ENCODE data around the gene VMO1.

The VMO1 gene

GRCh38 chr17:4812690-4813089, 26.5 kb upstream of the VMO1 start:
- in situ Hi-C loops (cut with HindIII; ENCODE audit: low pct_ligation_motif_present, low sequenced_read_pairs) = no loop called here
- TF ChIP-seq CTCF (IDR thresholded peaks at IDR 0.05; ENCODE audit: low read depth, low read length, missing control alignments) = no peak
- Histone ChIP-seq H3K27ac (no peak overlapping the region), H3K27me3 (replicated peaks) (no peaks in the 10 kb centered on the region), H3K4me3 (ENCODE audit: low read depth, low read length) (no peak overlapping the region), H3K36me3 (replicated peaks) (peaks cover 11% of the 10 kb centered on the region)
- DNase-seq = no peak

GRCh38 chr17:4811471-4811870, 25.3 kb upstream of the VMO1 start:
- Histone ChIP-seq H3K36me3 (replicated peaks) (peaks cover 7% of the 10 kb centered on the region), H3K27me3 (replicated peaks) (no peaks in the 10 kb centered on the region), H3K4me3 (ENCODE audit: low read depth, low read length) (no peak overlapping the region), H3K27ac (no peak overlapping the region)
- no peak for DNase-seq
- no peak for TF ChIP-seq CTCF (IDR thresholded peaks at IDR 0.05; ENCODE audit: low read depth, low read length, missing control alignments)
- in situ Hi-C loops (cut with HindIII; ENCODE audit: low pct_ligation_motif_present, low sequenced_read_pairs) = no loop called here

DNA sequence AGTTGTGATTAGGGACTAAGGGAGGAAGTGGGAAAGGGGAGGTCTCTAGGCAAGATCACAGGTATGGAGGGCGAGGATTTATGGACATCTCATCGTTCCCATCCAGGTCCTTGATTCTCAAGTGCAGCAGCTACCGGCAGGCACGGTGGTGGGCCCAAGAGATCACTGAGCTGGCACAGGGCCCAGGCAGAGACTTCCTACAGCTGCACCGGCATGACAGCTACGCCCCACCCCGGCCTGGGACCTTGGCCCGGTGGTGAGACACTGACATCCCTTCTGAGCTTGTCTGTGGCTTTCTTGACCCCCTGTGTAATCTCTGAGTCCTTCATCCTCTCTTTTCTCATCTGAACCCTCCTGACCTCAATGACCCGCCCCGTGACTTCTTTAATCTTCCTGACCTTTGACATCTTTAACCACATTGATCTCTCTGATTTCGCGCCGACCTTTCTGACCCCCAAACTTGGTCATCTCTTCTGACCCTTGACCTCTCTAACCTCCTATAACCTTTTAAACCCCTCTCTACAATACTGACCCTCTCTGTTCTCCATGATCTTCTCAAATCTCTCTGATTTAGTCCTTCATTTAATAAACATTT, 24.6 kb upstream of the VMO1 start:
- peaks cover 4% of the 10 kb centered on the region for H3K36me3 ChIP-seq (replicated peaks)
- in situ Hi-C loops (cut with HindIII; ENCODE audit: low pct_ligation_motif_present, low sequenced_read_pairs) = no loop called here
- H3K27me3 ChIP-seq (replicated peaks) = no peaks in the 10 kb centered on the region
- no peak overlapping the region for H3K4me3 ChIP-seq (ENCODE audit: low read depth, low read length)
- no peak for TF ChIP-seq CTCF (IDR thresholded peaks at IDR 0.05; ENCODE audit: low read depth, low read length, missing control alignments)
- H3K27ac ChIP-seq = no peak overlapping the region
- DNase-seq = no peak

DNA sequence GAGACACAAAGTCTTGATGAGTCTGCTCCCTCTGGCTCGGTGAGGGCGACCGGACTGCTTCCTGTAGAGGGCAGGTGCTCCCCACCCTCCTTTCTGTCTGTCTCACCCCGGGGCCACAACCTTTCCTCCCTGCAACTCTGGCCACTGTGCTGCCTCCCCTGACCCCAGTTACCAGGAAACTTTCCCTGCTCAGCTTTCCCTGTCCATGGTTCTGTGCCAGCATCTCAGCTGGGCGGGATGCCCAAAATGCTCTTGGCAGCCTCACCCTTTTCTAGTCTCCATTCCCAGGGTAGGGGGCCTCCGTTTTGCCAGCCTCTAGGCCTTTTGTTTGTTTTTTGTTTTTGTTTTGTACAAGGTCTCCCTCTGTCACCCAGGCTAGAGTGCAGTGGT, 22.2 kb upstream of the VMO1 start:
- H3K4me3 ChIP-seq (ENCODE audit: low read depth, low read length) = no peak overlapping the region
- DNase-seq = no peak
- in situ Hi-C loops (cut with HindIII; ENCODE audit: low pct_ligation_motif_present, low sequenced_read_pairs) = no loop called here
- H3K27ac ChIP-seq = no peak overlapping the region
- peaks cover 2% of the 10 kb centered on the region for H3K36me3 ChIP-seq (replicated peaks)
- no peaks in the 10 kb centered on the region for H3K27me3 ChIP-seq (replicated peaks)
- no peak for TF ChIP-seq CTCF (IDR thresholded peaks at IDR 0.05; ENCODE audit: low read depth, low read length, missing control alignments)

DNA sequence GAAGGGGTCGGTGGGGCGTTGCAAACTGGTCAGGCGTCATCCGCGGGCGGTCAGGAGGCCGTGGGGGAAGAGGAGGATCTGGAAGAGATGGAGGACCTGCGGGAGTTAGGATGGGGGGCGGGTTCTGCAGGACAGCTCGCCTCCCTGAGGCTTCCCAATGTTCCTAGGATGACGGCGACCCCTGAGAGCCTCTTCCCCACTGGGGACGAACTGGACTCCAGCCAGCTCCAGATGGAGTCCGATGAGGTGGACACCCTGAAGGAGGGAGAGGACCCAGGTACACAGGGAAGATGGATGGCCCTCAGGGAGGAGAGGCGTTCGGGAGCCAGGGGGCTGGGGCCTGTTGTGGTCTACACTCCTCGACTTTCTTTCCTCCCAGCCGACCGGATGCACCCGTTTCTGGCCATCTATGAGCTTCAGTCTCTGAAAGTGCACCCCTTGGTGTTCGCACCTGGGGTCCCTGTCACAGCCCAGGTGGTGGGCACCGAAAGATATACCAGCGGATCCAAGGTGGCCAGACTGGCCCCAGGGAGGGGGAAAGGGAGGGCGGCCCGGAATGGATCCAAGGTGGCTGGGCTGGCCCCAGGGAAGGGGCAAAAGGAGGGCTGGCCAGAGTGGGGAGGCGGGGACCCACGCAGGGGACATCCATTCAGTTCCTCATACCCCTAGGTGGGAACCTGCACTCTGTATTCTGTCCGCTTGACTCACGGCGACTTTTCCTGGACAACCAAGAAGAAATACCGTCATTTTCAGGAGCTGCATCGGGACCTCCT, 21.6 kb upstream of the VMO1 start:
- no peak overlapping the region for H3K27ac ChIP-seq
- DNase-seq = no peak
- in situ Hi-C loops (cut with HindIII; ENCODE audit: low pct_ligation_motif_present, low sequenced_read_pairs) = no loop called here
- H3K27me3 ChIP-seq (replicated peaks) = no peaks in the 10 kb centered on the region
- peak overlapping the region; percentile 73 for H3K4me3 ChIP-seq (ENCODE audit: low read depth, low read length)
- H3K36me3 ChIP-seq (replicated peaks) = peaks cover 2% of the 10 kb centered on the region
- no peak for TF ChIP-seq CTCF (IDR thresholded peaks at IDR 0.05; ENCODE audit: low read depth, low read length, missing control alignments)

Data from brain microvascular endothelial cell (primary cell).